Measurements from ENCODE around the gene MAP4. TPM values are rescaled to one million over a fixed set of nuclear protein-coding genes. Genes with fewer than 3 reads are reported as not detected.

Gene MAP4
- total RNA-seq, 4 donors from 2014 or later = 597 to 976 (median 687) TPM

GRCh38 chr3:47908744-47909143, 107.5 kb downstream of the MAP4 start:
- intact Hi-C loops (cut with DNase I; ENCODE audit: low total_unique reads) = no loop called here

GRCh38 chr3:47907784-47908183, 108.4 kb downstream of the MAP4 start:
- no peak for TF ChIP-seq POLR2A (IDR thresholded peaks at IDR 0.05)
- no peak for TF ChIP-seq CTCF (IDR thresholded peaks at IDR 0.05 in 4 of 5, conservative IDR thresholded peaks at IDR 0.05 in 1 of 5)

More at GRCh38 chr3:47908744-47909143, 107.5 kb downstream of the MAP4 start:
- no peaks in the 10 kb centered on the region for H3K9me3 ChIP-seq
- no peak overlapping the region for H3K27ac ChIP-seq
- H3K27me3 ChIP-seq = no peaks in the 10 kb centered on the region
- in situ Hi-C loops (cut with MboI; ENCODE audit: low sequenced_read_pairs in 4 of 4) = no loop called here
- TF ChIP-seq CTCF (IDR thresholded peaks at IDR 0.05 in 4 of 5, conservative IDR thresholded peaks at IDR 0.05 in 1 of 5) = no peak
- TF ChIP-seq POLR2A (IDR thresholded peaks at IDR 0.05) = no peak
- DNase-seq (no peak), ATAC-seq (no peak)
- peaks cover 0 to 61% of the 10 kb centered on the region in 2 donors for H3K36me3 ChIP-seq
- no peak overlapping the region for H3K4me3 ChIP-seq
- H3K4me1 ChIP-seq = peaks cover 14 to 31% of the 10 kb centered on the region in 2 donors

GRCh38 chr3:47902746-47903145, 113.5 kb downstream of the MAP4 start:
- DNase-seq (no peak), ATAC-seq (no peak)
- no peaks in the 10 kb centered on the region for H3K9me3 ChIP-seq
- H3K36me3 ChIP-seq = peaks cover 0 to 81% of the 10 kb centered on the region in 2 donors
- peak overlapping the region; percentile 34 to 54 (median 46) for H3K27ac ChIP-seq
- TF ChIP-seq POLR2A (IDR thresholded peaks at IDR 0.05) = no peak
- TF ChIP-seq CTCF (IDR thresholded peaks at IDR 0.05 in 4 of 5, conservative IDR thresholded peaks at IDR 0.05 in 1 of 5) = no peak
- H3K27me3 ChIP-seq = no peaks in the 10 kb centered on the region
- in situ Hi-C loops (cut with MboI; ENCODE audit: low sequenced_read_pairs in 4 of 4) = no loop called here
- intact Hi-C loops (cut with DNase I; ENCODE audit: low total_unique reads) = no loop called here
- no peak overlapping the region for H3K4me3 ChIP-seq
- H3K4me1 ChIP-seq = peaks cover 0 to 3% of the 10 kb centered on the region in 2 donors

More at GRCh38 chr3:47907784-47908183, 108.4 kb downstream of the MAP4 start:
- ATAC-seq (no peak), DNase-seq (no peak)
- in situ Hi-C loops (cut with MboI; ENCODE audit: low sequenced_read_pairs in 4 of 4) = no loop called here
- Histone ChIP-seq H3K36me3 (peaks cover 0 to 61% of the 10 kb centered on the region in 2 donors), H3K9me3 (no peaks in the 10 kb centered on the region), H3K4me3 (no peak overlapping the region), H3K27ac (no peak overlapping the region), H3K27me3 (no peaks in the 10 kb centered on the region), H3K4me1 (peaks cover 14 to 27% of the 10 kb centered on the region in 2 donors)
- intact Hi-C loops (cut with DNase I; ENCODE audit: low total_unique reads) = no loop called here

- Histone ChIP-seq H3K9me3 (no peaks in the 10 kb centered on the region), H3K36me3 (peaks cover 0 to 81% of the 10 kb centered on the region in 2 donors), H3K4me1 (peaks cover 0 to 3% of the 10 kb centered on the region in 2 donors), H3K27ac (peak overlapping the region in 3 of 4 donors; percentile 34 to 54 (median 47)), H3K27me3 (no peaks in the 10 kb centered on the region), H3K4me3 (no peak overlapping the region)
- DNase-seq (no peak), ATAC-seq (peak in 1 of 2 donors; percentile 10)
- TF ChIP-seq CTCF (IDR thresholded peaks at IDR 0.05 in 4 of 5, conservative IDR thresholded peaks at IDR 0.05 in 1 of 5) (no peak), POLR2A (IDR thresholded peaks at IDR 0.05) (no peak)
- in situ Hi-C loops (cut with MboI; ENCODE audit: low sequenced_read_pairs in 4 of 4) (no loop called here), intact Hi-C loops (cut with DNase I; ENCODE audit: low total_unique reads) (no loop called here)
Observed at GRCh38 chr3:47901280-47901833, 114.9 kb downstream of the MAP4 start.
